Nephron (organoid): ENCODE results near the gene LAIR2.
A peak's percentile ranks its signal among the peaks of the same experiment; 100 is the strongest.

ENCODE experiments used
- H3K27ac Mint-ChIP-seq, 3 experiments: 2 replicates each; pipeline ENCODE4 v1.8.0; 2020; ENCODE audit warnings: mixed read lengths in 3 of 3, mild to moderate bottlenecking in 2 of 3, moderate library complexity in 1 of 3
- H3K27me3 Mint-ChIP-seq: 2 replicates; pipeline ENCODE4 v1.8.0; 2021; ENCODE audit warnings: low read depth, mild to moderate bottlenecking, moderate library complexity, mixed read lengths
- H3K36me3 Mint-ChIP-seq: 2 replicates; pipeline ENCODE4 v1.8.0; 2020; ENCODE audit warnings: low read depth, mixed read lengths
- H3K4me1 Mint-ChIP-seq: 2 replicates; pipeline ENCODE4 v1.8.0; 2020; ENCODE audit warnings: mixed read lengths
- H3K4me3 Mint-ChIP-seq, 3 experiments: 2 replicates each; pipeline ENCODE4 v1.8.0; 2020; ENCODE audit warnings: mild to moderate bottlenecking in 3 of 3, mixed read lengths in 3 of 3, moderate library complexity in 2 of 3
- H3K9me3 Mint-ChIP-seq: 2 replicates; pipeline ENCODE4 v1.8.0; 2020; ENCODE audit warnings: mixed read lengths
- CTCF ChIP-seq, 3 experiments: fragments of 200-600 bp; sonication (generic); IDR thresholded peaks; one replicate each; pipeline ENCODE4 v1.5.0; 2021; ENCODE audit warnings: antibody characterized with exemption in 3 of 3; ENCODE audit not compliant: unreplicated experiment in 3 of 3

Gene LAIR2

GRCh38 chr19:54502518-54503048, at the start of gene LAIR2:
Gene LAIR2 (plus strand): TSS chr19:54502831. CDS start chr19:54502919, 88 bp downstream.
- Mint-ChIP-seq H3K36me3 (no peaks in the 10 kb centered on the region), H3K27ac (no peak within 1 kb of the TSS), H3K4me1 (no peaks in the 10 kb centered on the region), H3K9me3 (peaks cover 26% of the 10 kb centered on the region), H3K27me3 (no peaks in the 10 kb centered on the region), H3K4me3 (no peak within 1 kb of the TSS)
- TF ChIP-seq CTCF (IDR thresholded peaks at IDR 0.05; ENCODE audit: unreplicated experiment in 3 of 3) = no peak

- Mint-ChIP-seq H3K27ac (no peak overlapping the region), H3K27me3 (no peaks in the 10 kb centered on the region), H3K4me1 (peaks cover 18% of the 10 kb centered on the region), H3K36me3 (peaks cover 56% of the 10 kb centered on the region), H3K9me3 (no peaks in the 10 kb centered on the region), H3K4me3 (peak overlapping the region in 1 of 3 experiments; percentile 34)
- no peak for TF ChIP-seq CTCF (IDR thresholded peaks at IDR 0.05; ENCODE audit: unreplicated experiment in 3 of 3)
Measured at GRCh38 chr19:54453921-54454780, 48.5 kb upstream of the LAIR2 start.

GRCh38 chr19:54454781-54455675, 47.6 kb upstream of the LAIR2 start:
- Mint-ChIP-seq H3K4me1 (peaks cover 25% of the 10 kb centered on the region), H3K4me3 (no peak overlapping the region), H3K9me3 (no peaks in the 10 kb centered on the region), H3K27ac (no peak overlapping the region), H3K36me3 (peaks cover 64% of the 10 kb centered on the region), H3K27me3 (no peaks in the 10 kb centered on the region)
- TF ChIP-seq CTCF (IDR thresholded peaks at IDR 0.05; ENCODE audit: unreplicated experiment in 3 of 3) = no peak

- H3K4me1 Mint-ChIP-seq = peaks cover 16% of the 10 kb centered on the region
- no peaks in the 10 kb centered on the region for H3K27me3 Mint-ChIP-seq
Measured at GRCh38 chr19:54455786-54456422, 46.7 kb upstream of the LAIR2 start.

More at GRCh38 chr19:54455786-54456422, 46.7 kb upstream of the LAIR2 start:
- Mint-ChIP-seq H3K4me3 (no peak overlapping the region), H3K9me3 (no peaks in the 10 kb centered on the region), H3K27ac (no peak overlapping the region), H3K36me3 (peaks cover 64% of the 10 kb centered on the region)
- TF ChIP-seq CTCF (IDR thresholded peaks at IDR 0.05; ENCODE audit: unreplicated experiment in 3 of 3) = no peak
